Testis (tissue), 2 donors: ENCODE results near the gene CPTP.

Experiments
- POLR2A ChIP-seq: fragments of 450-650 bp; IDR thresholded peaks from one replicate; pipeline ENCODE4 v1.6.1; 2017; ENCODE audit warnings: antibody characterized with exemption, mild to moderate bottlenecking, moderate library complexity
- TF ChIP-seq, protein P1 (sequence below), 3 experiments: fragments of 450-650 bp in 2 of 3; fragments of 200-600 bp in 1 of 3; sonication (generic) in 1 of 3; IDR thresholded peaks; one replicate each; pipeline ENCODE4 v1.5.1; 2016 to 2019; ENCODE audit warnings: antibody characterized with exemption in 3 of 3, mild to moderate bottlenecking in 2 of 3, moderate library complexity in 1 of 3

DNA sequence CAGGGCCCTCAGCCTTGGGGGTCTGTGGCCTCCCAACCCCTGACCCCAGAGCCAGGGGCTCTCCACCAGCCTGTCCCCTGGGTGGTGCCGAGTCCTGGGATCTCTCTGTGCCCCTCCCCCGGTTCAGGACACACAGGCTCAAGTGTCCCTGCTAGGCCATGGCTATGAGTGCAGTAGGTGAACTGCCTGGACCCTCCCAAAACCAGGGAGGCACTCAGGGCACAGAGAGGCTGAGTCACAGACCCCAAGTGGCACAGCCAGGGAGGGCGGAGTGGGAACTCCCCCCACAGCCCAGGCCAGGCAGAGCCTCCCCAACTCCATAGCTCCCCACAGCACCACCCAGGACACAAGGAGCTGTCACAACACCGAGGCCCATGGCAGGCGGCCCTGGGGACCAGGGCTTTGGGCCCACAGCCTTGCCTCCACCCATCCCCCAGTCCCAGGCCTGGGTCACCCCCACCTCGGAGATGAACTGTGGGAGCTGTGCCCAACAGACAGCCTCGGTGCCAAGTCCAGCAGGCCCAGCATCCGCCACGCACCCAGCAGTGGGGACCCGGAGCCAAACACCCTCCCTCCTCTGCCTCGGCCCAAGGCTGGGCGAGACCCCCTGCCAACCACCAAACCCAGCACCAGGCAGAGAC is 21.4 kb downstream of the CPTP start:
- TF ChIP-seq, protein P1, sequence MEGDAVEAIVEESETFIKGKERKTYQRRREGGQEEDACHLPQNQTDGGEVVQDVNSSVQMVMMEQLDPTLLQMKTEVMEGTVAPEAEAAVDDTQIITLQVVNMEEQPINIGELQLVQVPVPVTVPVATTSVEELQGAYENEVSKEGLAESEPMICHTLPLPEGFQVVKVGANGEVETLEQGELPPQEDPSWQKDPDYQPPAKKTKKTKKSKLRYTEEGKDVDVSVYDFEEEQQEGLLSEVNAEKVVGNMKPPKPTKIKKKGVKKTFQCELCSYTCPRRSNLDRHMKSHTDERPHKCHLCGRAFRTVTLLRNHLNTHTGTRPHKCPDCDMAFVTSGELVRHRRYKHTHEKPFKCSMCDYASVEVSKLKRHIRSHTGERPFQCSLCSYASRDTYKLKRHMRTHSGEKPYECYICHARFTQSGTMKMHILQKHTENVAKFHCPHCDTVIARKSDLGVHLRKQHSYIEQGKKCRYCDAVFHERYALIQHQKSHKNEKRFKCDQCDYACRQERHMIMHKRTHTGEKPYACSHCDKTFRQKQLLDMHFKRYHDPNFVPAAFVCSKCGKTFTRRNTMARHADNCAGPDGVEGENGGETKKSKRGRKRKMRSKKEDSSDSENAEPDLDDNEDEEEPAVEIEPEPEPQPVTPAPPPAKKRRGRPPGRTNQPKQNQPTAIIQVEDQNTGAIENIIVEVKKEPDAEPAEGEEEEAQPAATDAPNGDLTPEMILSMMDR (IDR thresholded peaks at IDR 0.05), result no peak
- TF ChIP-seq POLR2A, result no peak
